A549 (cell line): Measurements from ENCODE around the gene ITGA7.

ENCODE experiments used
- CTCF ChIP-seq: fragments of >200 bp; sonication (Bioruptor Twin); formaldehyde crosslinking; IDR thresholded peaks from 3 replicates; pipeline ENCODE4 v1.5.1; 2016
- TP53 ChIP-seq: fragments of 250-450 bp; sonication (Bioruptor Pico); IDR thresholded peaks from 2 replicates; pipeline ENCODE4 v1.5.0; 2021; ENCODE audit warnings: mild to moderate bottlenecking, moderate library complexity

DNA sequence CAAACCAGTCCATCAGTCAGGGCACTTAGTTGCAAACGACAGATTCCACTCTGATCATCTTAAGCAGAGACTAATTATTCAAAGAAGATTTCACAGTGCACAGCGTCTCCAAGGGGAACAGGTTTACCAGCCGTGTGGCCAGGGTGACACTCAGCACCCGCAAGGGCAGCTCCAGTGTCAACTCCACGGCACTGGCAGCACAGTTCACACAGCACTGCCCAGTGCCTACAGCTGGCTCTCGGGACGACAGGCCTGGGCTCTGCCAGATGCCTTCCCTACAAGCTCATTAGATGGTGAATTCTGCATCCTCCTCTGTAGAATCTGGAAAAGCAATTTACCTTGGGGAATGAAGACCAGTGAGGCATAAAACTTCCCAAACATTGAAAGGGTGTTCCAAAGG is 66.1 kb downstream of the ITGA7 start:
- TF ChIP-seq TP53 (CRISPR knock-in tag) (no peak), CTCF (no peak)
